Heart left ventricle (tissue), 13 donors: Measurements from ENCODE around the gene CTNNBIP1.

Source experiments
- CTCF ChIP-seq, 12 donors: fragments of 200-600 bp; sonication (generic) in 4 of 12; IDR thresholded peaks; one replicate each; pipeline versions ENCODE4 v1.5.0 to v1.8.0; 2018 to 2022; ENCODE audit warnings: antibody characterized with exemption in 12 of 12, mild to moderate bottlenecking in 5 of 12
- POLR2A ChIP-seq, 2 donors: fragments of 450-650 bp; IDR thresholded peaks; one replicate each; pipeline ENCODE4 v1.6.1; 2017; ENCODE audit warnings: antibody characterized with exemption in 2 of 2, mild to moderate bottlenecking in 2 of 2, moderate library complexity in 2 of 2
- donor health status: ischemic (EF 13 %, LVEDD 7.1; RV severe dilation, severe dysfunction).
- donor health status: DM: no; HTN: yes; CAD: no.
- donor health status: DM: no; HTN: no; CAD: no.
- donor health status: ischemic (EF 25% LVEDD 6.9; RV normal size, moderate dysfunction).
- donor health status: ischemic (EF 25% LVEDD 5.7; RV mildly dilated, moderate dysfunction).
- donor health status: ischemic (EF 35%, LVEDD 5.7; RV mildly dilated, moderate dysfunction).
- donor health status: nonischemic (EF 11% LVEDD 7.7; RV severe dilation, severe dysfunction).
- donor health status: DM: yes; HTN: yes; CAD: no.
- donor health status: PGD.
- donor health status: ischemic (EF 29% LVEDD 5.4; RV normal size, mild dysfunction).
- donor health status: nonischemic (EF 23%, LVEDD 6.1; RV moderate dilation, normal function).

- TF ChIP-seq CTCF (IDR thresholded peaks at IDR 0.05): no peak
- TF ChIP-seq POLR2A (IDR thresholded peaks at IDR 0.05): no peak
Measured at GRCh38 chr1:9905010-9905409, 5.1 kb downstream of the CTNNBIP1 start.
